ENCODE data around the gene CCDC6. TPM values are rescaled to one million over a fixed set of nuclear protein-coding genes. Genes with fewer than 3 reads are reported as not detected.

Gene CCDC6
- total and polyA plus RNA-seq, 9 of the 15 experiments (the other 6 are each of a cell fraction or from before 2014, with no cell fraction given) = 10.4 to 41.0 (median 20.9) TPM

DNA sequence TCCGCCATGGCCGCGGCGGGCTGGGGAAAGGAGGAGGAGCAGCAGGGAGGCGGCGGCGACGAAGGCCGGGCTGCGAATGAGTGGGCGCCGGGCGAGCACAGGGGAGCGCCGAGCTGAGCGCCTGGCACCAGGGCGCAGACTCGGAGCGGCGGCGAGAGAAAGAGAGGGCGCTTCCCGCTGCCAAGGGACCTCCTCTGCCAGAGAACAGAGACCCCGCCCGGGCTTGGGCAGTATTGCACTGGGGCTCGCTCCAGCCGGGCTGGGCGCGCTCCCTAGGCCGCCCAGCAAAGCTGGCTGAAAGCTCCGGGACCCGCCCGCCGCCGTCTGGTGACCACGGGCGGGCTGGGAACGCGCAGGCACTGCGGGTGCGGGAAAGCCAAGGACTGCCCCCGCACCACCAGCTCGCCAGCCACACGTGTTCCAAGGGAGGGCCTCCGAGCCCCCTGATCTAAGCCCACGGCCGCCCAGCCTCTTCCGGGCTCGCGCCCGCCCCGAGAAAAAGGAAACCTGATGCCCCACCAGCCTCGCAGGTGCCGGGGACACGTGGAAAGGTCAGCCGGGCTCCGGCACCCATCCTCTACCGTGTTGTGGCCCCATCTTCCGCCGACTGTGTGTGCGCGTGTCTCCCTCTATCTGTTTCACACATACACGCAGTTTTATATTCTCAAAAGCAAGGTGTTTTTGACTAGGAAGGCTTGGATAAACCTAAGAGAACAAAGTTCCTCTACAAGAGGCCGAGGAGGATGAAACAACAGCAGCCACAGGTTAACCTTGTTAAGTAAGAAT, at the start of gene CCDC6 (continued):
- TF ChIP-seq, protein P1, sequence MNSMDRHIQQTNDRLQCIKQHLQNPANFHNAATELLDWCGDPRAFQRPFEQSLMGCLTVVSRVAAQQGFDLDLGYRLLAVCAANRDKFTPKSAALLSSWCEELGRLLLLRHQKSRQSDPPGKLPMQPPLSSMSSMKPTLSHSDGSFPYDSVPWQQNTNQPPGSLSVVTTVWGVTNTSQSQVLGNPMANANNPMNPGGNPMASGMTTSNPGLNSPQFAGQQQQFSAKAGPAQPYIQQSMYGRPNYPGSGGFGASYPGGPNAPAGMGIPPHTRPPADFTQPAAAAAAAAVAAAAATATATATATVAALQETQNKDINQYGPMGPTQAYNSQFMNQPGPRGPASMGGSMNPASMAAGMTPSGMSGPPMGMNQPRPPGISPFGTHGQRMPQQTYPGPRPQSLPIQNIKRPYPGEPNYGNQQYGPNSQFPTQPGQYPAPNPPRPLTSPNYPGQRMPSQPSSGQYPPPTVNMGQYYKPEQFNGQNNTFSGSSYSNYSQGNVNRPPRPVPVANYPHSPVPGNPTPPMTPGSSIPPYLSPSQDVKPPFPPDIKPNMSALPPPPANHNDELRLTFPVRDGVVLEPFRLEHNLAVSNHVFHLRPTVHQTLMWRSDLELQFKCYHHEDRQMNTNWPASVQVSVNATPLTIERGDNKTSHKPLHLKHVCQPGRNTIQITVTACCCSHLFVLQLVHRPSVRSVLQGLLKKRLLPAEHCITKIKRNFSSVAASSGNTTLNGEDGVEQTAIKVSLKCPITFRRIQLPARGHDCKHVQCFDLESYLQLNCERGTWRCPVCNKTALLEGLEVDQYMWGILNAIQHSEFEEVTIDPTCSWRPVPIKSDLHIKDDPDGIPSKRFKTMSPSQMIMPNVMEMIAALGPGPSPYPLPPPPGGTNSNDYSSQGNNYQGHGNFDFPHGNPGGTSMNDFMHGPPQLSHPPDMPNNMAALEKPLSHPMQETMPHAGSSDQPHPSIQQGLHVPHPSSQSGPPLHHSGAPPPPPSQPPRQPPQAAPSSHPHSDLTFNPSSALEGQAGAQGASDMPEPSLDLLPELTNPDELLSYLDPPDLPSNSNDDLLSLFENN (IDR thresholded peaks at IDR 0.05; ENCODE audit: low read depth in 2 of 2, low read length in 2 of 2) = peak in 1 of 2 experiments; percentile 54; a peak in 1 of 4 replicates
- TF ChIP-seq POU5F1 (IDR thresholded peaks at IDR 0.05; ENCODE audit: borderline replicate concordance, low read depth, low read length, partially characterized antibody) (no peak), KLF16 (IDR thresholded peaks at IDR 0.05) (peak; percentile 38; the same call in 1 of the 2 replicates), TCFL5 (CRISPR knock-in tag; conservative IDR thresholded peaks at IDR 0.05) (no peak), RUNX1 (IDR thresholded peaks at IDR 0.05; ENCODE audit: low read depth) (no peak), NFIC (IDR thresholded peaks at IDR 0.05) (peak; percentile 56), TFAM (CRISPR knock-in tag; conservative IDR thresholded peaks at IDR 0.05) (no peak), ARID2 (IDR thresholded peaks at IDR 0.05) (0 out of 2 replicates have a peak, but pooled peaks have one; percentile 15), CBX8 (IDR thresholded peaks at IDR 0.05; ENCODE audit: borderline replicate concordance, extremely low read depth, low read depth, low read length, poor library complexity, severe bottlenecking) (no peak), HDGF (IDR thresholded peaks at IDR 0.05) (no peak), CHCHD3 (CRISPR knock-in tag; IDR thresholded peaks at IDR 0.05) (no peak), RBM22 (IDR thresholded peaks at IDR 0.05; ENCODE audit: low read depth, low read length, poor library complexity, severe bottlenecking) (no peak), ZZZ3 (IDR thresholded peaks at IDR 0.05) (no peak)
- TF ChIP-seq, protein P2, sequence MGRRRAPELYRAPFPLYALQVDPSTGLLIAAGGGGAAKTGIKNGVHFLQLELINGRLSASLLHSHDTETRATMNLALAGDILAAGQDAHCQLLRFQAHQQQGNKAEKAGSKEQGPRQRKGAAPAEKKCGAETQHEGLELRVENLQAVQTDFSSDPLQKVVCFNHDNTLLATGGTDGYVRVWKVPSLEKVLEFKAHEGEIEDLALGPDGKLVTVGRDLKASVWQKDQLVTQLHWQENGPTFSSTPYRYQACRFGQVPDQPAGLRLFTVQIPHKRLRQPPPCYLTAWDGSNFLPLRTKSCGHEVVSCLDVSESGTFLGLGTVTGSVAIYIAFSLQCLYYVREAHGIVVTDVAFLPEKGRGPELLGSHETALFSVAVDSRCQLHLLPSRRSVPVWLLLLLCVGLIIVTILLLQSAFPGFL (CRISPR knock-in tag; IDR thresholded peaks at IDR 0.05) = no peak
- TF ChIP-seq, protein P3, sequence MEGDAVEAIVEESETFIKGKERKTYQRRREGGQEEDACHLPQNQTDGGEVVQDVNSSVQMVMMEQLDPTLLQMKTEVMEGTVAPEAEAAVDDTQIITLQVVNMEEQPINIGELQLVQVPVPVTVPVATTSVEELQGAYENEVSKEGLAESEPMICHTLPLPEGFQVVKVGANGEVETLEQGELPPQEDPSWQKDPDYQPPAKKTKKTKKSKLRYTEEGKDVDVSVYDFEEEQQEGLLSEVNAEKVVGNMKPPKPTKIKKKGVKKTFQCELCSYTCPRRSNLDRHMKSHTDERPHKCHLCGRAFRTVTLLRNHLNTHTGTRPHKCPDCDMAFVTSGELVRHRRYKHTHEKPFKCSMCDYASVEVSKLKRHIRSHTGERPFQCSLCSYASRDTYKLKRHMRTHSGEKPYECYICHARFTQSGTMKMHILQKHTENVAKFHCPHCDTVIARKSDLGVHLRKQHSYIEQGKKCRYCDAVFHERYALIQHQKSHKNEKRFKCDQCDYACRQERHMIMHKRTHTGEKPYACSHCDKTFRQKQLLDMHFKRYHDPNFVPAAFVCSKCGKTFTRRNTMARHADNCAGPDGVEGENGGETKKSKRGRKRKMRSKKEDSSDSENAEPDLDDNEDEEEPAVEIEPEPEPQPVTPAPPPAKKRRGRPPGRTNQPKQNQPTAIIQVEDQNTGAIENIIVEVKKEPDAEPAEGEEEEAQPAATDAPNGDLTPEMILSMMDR (IDR thresholded peaks at IDR 0.05 in 2 of 3, conservative IDR thresholded peaks at IDR 0.05 in 1 of 3; ENCODE audit: insufficient read depth in 2 of 3, low read depth in 1 of 3, low read length in 3 of 3) = peak; percentile 59 to 89 (median 84)
- TF ChIP-seq, protein P4, sequence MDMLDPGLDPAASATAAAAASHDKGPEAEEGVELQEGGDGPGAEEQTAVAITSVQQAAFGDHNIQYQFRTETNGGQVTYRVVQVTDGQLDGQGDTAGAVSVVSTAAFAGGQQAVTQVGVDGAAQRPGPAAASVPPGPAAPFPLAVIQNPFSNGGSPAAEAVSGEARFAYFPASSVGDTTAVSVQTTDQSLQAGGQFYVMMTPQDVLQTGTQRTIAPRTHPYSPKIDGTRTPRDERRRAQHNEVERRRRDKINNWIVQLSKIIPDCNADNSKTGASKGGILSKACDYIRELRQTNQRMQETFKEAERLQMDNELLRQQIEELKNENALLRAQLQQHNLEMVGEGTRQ (CRISPR knock-in tag; IDR thresholded peaks at IDR 0.05) = peak; percentile 46
